K562 (cell line): ENCODE measurements around the gene EXOSC1. TPM values are rescaled to one million over a fixed set of nuclear protein-coding genes. Genes with fewer than 3 reads are reported as not detected.

Experiments used
- CEBPB ChIP-seq: fragments of 450-650 bp; IDR thresholded peaks from 2 replicates; pipeline ENCODE4 v1.6.1; 2016; ENCODE audit warnings: missing genetic modification characterization, missing compliant biosample characterization
- CSDE1 ChIP-seq, 2 experiments: fragments of 450-650 bp; IDR thresholded peaks; 2 replicates each; pipeline ENCODE4 v1.6.1; 2016; ENCODE audit warnings: mild to moderate bottlenecking in 1 of 2
- CTCF ChIP-seq, 3 experiments: IDR thresholded peaks in 2 of 3; conservative IDR thresholded peaks in 1 of 3; 2 replicates each; pipeline ENCODE4 v1.5.1; 2011 to 2012; ENCODE audit warnings: low read length in 3 of 3, mild to moderate bottlenecking in 3 of 3, control low read depth in 2 of 3, improper control_type of control experiment in 1 of 3, inconsistent platforms in 1 of 3, low read depth in 1 of 3, mixed read lengths in 1 of 3, moderate library complexity in 1 of 3; ENCODE audit not compliant: insufficient read depth in 2 of 3
- CTCFL ChIP-seq: IDR thresholded peaks from 2 replicates; pipeline ENCODE4 v1.6.1; 2011; ENCODE audit warnings: borderline replicate concordance, low read depth, mild to moderate bottlenecking, moderate library complexity, low read length; ENCODE audit not compliant: insufficient read depth, poor library complexity, severe bottlenecking
- NR2C2 ChIP-seq, 2 experiments: fragments of 200-800 bp in 1 of 2; sonication (Bioruptor generic) in 1 of 2; sonication (generic) in 1 of 2; formaldehyde crosslinking in 1 of 2; IDR thresholded peaks; 2 replicates each; pipeline versions ENCODE4 v1.6.1 to v1.8.0; 2016 to 2022; ENCODE audit warnings: mild to moderate bottlenecking in 1 of 2, missing compliant biosample characterization in 1 of 2, missing genetic modification characterization in 1 of 2, missing genetic modification reagents in 1 of 2
- RAD21 ChIP-seq, 2 experiments: fragments of 250-450 bp in 1 of 2; fragments of 450-650 bp in 1 of 2; sonication (Bioruptor Pico) in 1 of 2; formaldehyde crosslinking in 1 of 2; IDR thresholded peaks in 1 of 2; conservative IDR thresholded peaks in 1 of 2; 2 replicates each; pipeline versions ENCODE4 v1.4.0 to v1.8.0; 2020 to 2022; ENCODE audit warnings: mild to moderate bottlenecking in 2 of 2, moderate library complexity in 1 of 2
- RBFOX2 ChIP-seq: fragments of 200-400 bp; formaldehyde crosslinking; IDR thresholded peaks from 2 replicates; pipeline ENCODE4 v1.6.1; 2017; ENCODE audit warnings: low read depth, mild to moderate bottlenecking, low read length, moderate library complexity
- ZNF263 ChIP-seq: sonication (generic); formaldehyde crosslinking; IDR thresholded peaks from 2 replicates; pipeline ENCODE4 v1.8.0; 2022; ENCODE audit warnings: mild to moderate bottlenecking, missing genetic modification reagents, borderline replicate concordance
- polyA plus RNA-seq, 8 experiments: library from polyadenylated mRNA; depleted of rRNA in 4 of 8; stranded (reverse) in 5 of 8; unstranded in 3 of 8; fragments of >200 nt; fragmentation: Nextera tagmentation in 2 of 8; fragmentation: Illumina TruSeq in 1 of 8; extraction: Ambion mirVana in 2 of 8; extraction: Trizol in 1 of 8; gene quantifications; 2 replicates each; pipeline versions ENCODE4 v1.2.1 to v1.2.3, GENCODE V29; 2011 to 2014; ENCODE audit warnings: inconsistent platforms in 1 of 8, missing spikeins in 1 of 8
- total RNA-seq, 7 experiments: library from RNA; depleted of rRNA in 6 of 7; stranded (reverse); fragments of >200 nt in 6 of 7; fragmentation: Illumina TruSeq in 2 of 7; extraction: Trizol in 2 of 7; gene quantifications; 2 replicates each; pipeline versions ENCODE4 v1.2.1 to v1.2.3, GENCODE V29; 2011 to 2021; ENCODE audit warnings: low replicate concordance in 1 of 7

Gene EXOSC1
- total and polyA plus RNA-seq, 9 of the 15 experiments (the other 6 are each of a cell fraction or from before 2014, with no cell fraction given), result 44.3 to 117 (median 67.0) TPM

- TF ChIP-seq CSDE1 (IDR thresholded peaks at IDR 0.05) (no peak), RBFOX2 (no peak), NR2C2 (CRISPR knock-in tag; IDR thresholded peaks at IDR 0.05) (no peak), NR2C2 (tag; IDR thresholded peaks at IDR 0.05) (peak; percentile 42; the same call in 1 of the 2 replicates), RAD21 (CRISPR knock-in tag; conservative IDR thresholded peaks at IDR 0.05 in 1 of 2, IDR thresholded peaks at IDR 0.05 in 1 of 2) (peak; percentile 44 to 65), CEBPB (tag) (peak; percentile 91), CTCF (IDR thresholded peaks at IDR 0.05 in 2 of 3, conservative IDR thresholded peaks at IDR 0.05 in 1 of 3; ENCODE audit: insufficient read depth in 2 of 3, low read depth in 1 of 3, low read length in 3 of 3) (peak; percentile 75 to 78 (median 76)), ZNF263 (CRISPR knock-in tag) (no peak), CTCFL (peak; percentile 23)
Observed at GRCh38 chr10:97463363-97464132, 17.7 kb upstream of the EXOSC1 start (continued).
